GM12878 (cell line): ENCODE data around the gene CSTPP1. TPM values are rescaled to one million over a fixed set of nuclear protein-coding genes. Genes with fewer than 3 reads are reported as not detected.

Experiments
- ATAC-seq: fragments of 200-7000 bp; cut with Tn5 transposase; 3 replicates; pipeline ENCODE4 v1.9.1; 2020; ENCODE audit warnings: mild to moderate bottlenecking, moderate library complexity
- BruUV-seq: library from RNA; stranded (reverse); fragments of 400-500 nt; replicated peaks from 2 replicates; lab custom pipeline; 2021; lab: Mats Ljungman, UMichigan
- CTCF ChIA-PET: fragments of 300-600 bp; sonication (Branson Sonifier 250); formaldehyde crosslinking; extraction: SDS; loops from one replicate; lab custom pipeline; 2021; ENCODE audit warnings: inconsistent platforms; lab: Yijun Ruan, JAX
- POLR2A ChIA-PET: fragments of 350-600 bp; formaldehyde crosslinking; extraction: SDS; loops from one replicate; lab custom pipeline; 2021; ENCODE audit warnings: inconsistent platforms; lab: Charles Lee
- RAD21 ChIA-PET: fragments of 300-600 bp; sonication (Branson Sonifier 250); formaldehyde crosslinking; loops from one replicate; lab custom pipeline; 2023; ENCODE audit warnings: antibody characterized with exemption; ENCODE audit not compliant: unreplicated experiment; lab: Charles Lee
- SMC1A ChIA-PET: fragments of 300-600 bp; sonication (Branson Sonifier 250); formaldehyde crosslinking; loops from one replicate; lab custom pipeline; 2023; ENCODE audit not compliant: unreplicated experiment, uncharacterized antibody; lab: Charles Lee
- DNase-seq: peaks from one replicate; pipeline ENCODE4 v3.0.0-alpha.2; 2011; ENCODE audit warnings: low read depth, low spot score
- FAIRE-seq: peaks from 3 replicates; lab custom pipeline; 2011; peaks lifted over from hg19 to GRCh38; lab: Jason Lieb, UNC
- H2AFZ ChIP-seq: 2 replicates; pipeline ENCODE4 v1.6.0; 2011; ENCODE audit warnings: low read depth, low read length, control low read depth; ENCODE audit not compliant: control insufficient read depth
- H3K27ac ChIP-seq: 2 replicates; pipeline ENCODE4 v1.5.1; 2011; ENCODE audit warnings: control low read depth; ENCODE audit not compliant: control insufficient read depth, insufficient read depth
- H3K27me3 ChIP-seq, 2 experiments: replicated peaks in 1 of 2; 2 replicates each; pipeline versions ENCODE4 v1.6.0 to v1.6.1; 2011; ENCODE audit warnings: low read length in 1 of 2; ENCODE audit not compliant: control insufficient read depth in 2 of 2, insufficient read depth in 2 of 2
- H3K36me3 ChIP-seq, 2 experiments: 2 replicates each; pipeline ENCODE4 v1.5.1; 2011; ENCODE audit warnings: low read length in 1 of 2; ENCODE audit not compliant: control insufficient read depth in 2 of 2, insufficient read depth in 2 of 2
- H3K4me1 ChIP-seq: 2 replicates; pipeline ENCODE4 v1.6.1; 2011; ENCODE audit warnings: mild to moderate bottlenecking, low read length, moderate library complexity, mixed read lengths; ENCODE audit not compliant: control insufficient read depth, insufficient read depth
- H3K4me2 ChIP-seq: 2 replicates; pipeline ENCODE4 v1.6.0; 2011; ENCODE audit warnings: control low read depth; ENCODE audit not compliant: control insufficient read depth, insufficient read depth
- H3K4me3 ChIP-seq: fragments of 200-600 bp; sonication (generic); 2 replicates; pipeline ENCODE4 v1.5.1; 2016
- H3K79me2 ChIP-seq: 2 replicates; pipeline ENCODE4 v1.6.0; 2011; ENCODE audit warnings: low read length; ENCODE audit not compliant: control insufficient read depth, insufficient read depth
- H3K9ac ChIP-seq: 2 replicates; pipeline ENCODE4 v1.8.0; 2011; ENCODE audit warnings: low read length, control low read depth, mixed read lengths; ENCODE audit not compliant: control insufficient read depth, insufficient read depth
- H3K9me3 ChIP-seq: replicated peaks from 3 replicates; pipeline ENCODE4 v1.5.1; 2011; ENCODE audit warnings: mild to moderate bottlenecking, low read length; ENCODE audit not compliant: control insufficient read depth, insufficient read depth
- H4K20me1 ChIP-seq: 2 replicates; pipeline ENCODE4 v1.6.0; 2011; ENCODE audit not compliant: control insufficient read depth, insufficient read depth
- ASH2L ChIP-seq: fragments of 300-600, 200-600 bp; sonication (generic); IDR thresholded peaks from 2 replicates; pipeline ENCODE4 v1.6.1; 2017; ENCODE audit warnings: low read depth, mild to moderate bottlenecking, borderline replicate concordance
- BACH1 ChIP-seq: fragments of 450-650 bp; IDR thresholded peaks from 2 replicates; pipeline ENCODE4 v1.6.1; 2017; ENCODE audit warnings: mild to moderate bottlenecking, borderline replicate concordance
- CBFB ChIP-seq: IDR thresholded peaks from 2 replicates; pipeline ENCODE4 v1.6.1; 2016; ENCODE audit warnings: antibody characterized with exemption, low read depth
- CREB1 ChIP-seq: IDR thresholded peaks from 2 replicates; pipeline ENCODE4 v1.6.1; 2012; ENCODE audit warnings: low read depth, mild to moderate bottlenecking, inconsistent platforms
- GABPA ChIP-seq: IDR thresholded peaks from 2 replicates; pipeline ENCODE4 v1.6.1; 2014; ENCODE audit warnings: antibody characterized with exemption, low read depth, mild to moderate bottlenecking, inconsistent platforms
- GATAD2B ChIP-seq: fragments of 450-650 bp; conservative IDR thresholded peaks from 2 replicates; pipeline ENCODE4 v1.6.1; 2017; ENCODE audit warnings: low read depth, mild to moderate bottlenecking, moderate library complexity
- KAT2A ChIP-seq: conservative IDR thresholded peaks from 2 replicates; pipeline ENCODE4 v1.6.1; 2011; ENCODE audit warnings: low read depth, low read length; ENCODE audit not compliant: control insufficient read depth
- MTA3 ChIP-seq: IDR thresholded peaks from 2 replicates; pipeline ENCODE4 v1.6.1; 2012; ENCODE audit warnings: low read length, inconsistent platforms, borderline replicate concordance
- NR2C2 ChIP-seq: IDR thresholded peaks from 2 replicates; pipeline ENCODE4 v1.6.1; 2011; ENCODE audit warnings: borderline replicate concordance, low read depth; ENCODE audit not compliant: control insufficient read depth, insufficient read length
- POU2F2 ChIP-seq: IDR thresholded peaks from 3 replicates; pipeline ENCODE4 v1.6.1; 2011; ENCODE audit warnings: low read depth, mild to moderate bottlenecking, low read length, borderline replicate concordance
- RB1 ChIP-seq: fragments of 450-650 bp; formaldehyde crosslinking; IDR thresholded peaks from 2 replicates; pipeline ENCODE4 v1.6.1; 2017; ENCODE audit warnings: mild to moderate bottlenecking, borderline replicate concordance
- SRF ChIP-seq, 2 experiments: IDR thresholded peaks; 2 replicates each; pipeline ENCODE4 v1.6.1; 2011; ENCODE audit warnings: low read depth in 2 of 2, low read length in 2 of 2, mild to moderate bottlenecking in 1 of 2, moderate library complexity in 1 of 2
- YY1 ChIP-seq: IDR thresholded peaks from 2 replicates; pipeline ENCODE4 v1.6.1; 2011; ENCODE audit warnings: low read depth, mild to moderate bottlenecking, low read length
- ZNF24 ChIP-seq: fragments of 450-650 bp; IDR thresholded peaks from 2 replicates; pipeline ENCODE4 v1.6.1; 2017; ENCODE audit warnings: antibody characterized with exemption, mild to moderate bottlenecking
- WGBS: methylation state at CpG from one replicate; pipeline ENCODE4 v1.1.6; 2016; ENCODE audit warnings: low lambda C conversion rate; ENCODE audit not compliant: insufficient replicate concordance, insufficient coverage; ENCODE audit errors: missing lambda C conversion rate; 5-methylcytosine and 5-hydroxymethylcytosine counted together
- in situ Hi-C: fragments of 300-500 bp; cut with MboI; formaldehyde crosslinking; loops from 9 replicates; pipeline ENCODE4 v1.14.3; 2018; ENCODE audit warnings: mixed read lengths
- intact Hi-C: fragments of 100-400 bp; cut with micrococcal nuclease; formaldehyde crosslinking; loops from one replicate; pipeline ENCODE4 v1.14.2; 2022; ENCODE audit not compliant: unreplicated experiment
- polyA plus RNA-seq, 11 experiments: library from polyadenylated mRNA; depleted of rRNA in 4 of 11; unstranded in 6 of 11; stranded (reverse) in 5 of 11; fragments of >200 nt; fragmentation: Nextera tagmentation in 4 of 11; fragmentation: Illumina TruSeq in 1 of 11; extraction: Ambion mirVana in 4 of 11; extraction: Trizol in 1 of 11; gene quantifications; 1 replicate in 1 of 11; 2 replicates in 10 of 11; pipeline versions ENCODE4 v1.2.1 to v1.2.3, GENCODE V29; 2011 to 2016; ENCODE audit warnings: inconsistent platforms in 2 of 11, missing spikeins in 2 of 11, low read depth in 1 of 11
- total RNA-seq, 4 experiments: library from RNA; depleted of rRNA in 3 of 4; stranded (reverse); fragments of >200 nt in 3 of 4; fragmentation: Illumina TruSeq in 1 of 4; extraction: Trizol in 1 of 4; gene quantifications; 2 replicates each; pipeline versions ENCODE4 v1.2.1 to v1.2.3, GENCODE V29; 2013 to 2021
- TF ChIP-seq, protein P1 (sequence below): IDR thresholded peaks from 2 replicates; pipeline ENCODE4 v1.6.1; 2012; ENCODE audit warnings: improper control_type of control experiment, low read depth, low read length; ENCODE audit not compliant: insufficient replicate concordance
- TF ChIP-seq, protein P2 (sequence below): fragments of 150-350 bp; IDR thresholded peaks from 2 replicates; pipeline ENCODE4 v1.6.1; 2014; ENCODE audit warnings: mild to moderate bottlenecking, low read depth, low read length

CSTPP1 gene
- total and polyA plus RNA-seq, 10 of the 15 experiments (the other 5 are each of a cell fraction or from before 2014, with no cell fraction given), result 7.1 to 23.4 (median 17.5) TPM

DNA sequence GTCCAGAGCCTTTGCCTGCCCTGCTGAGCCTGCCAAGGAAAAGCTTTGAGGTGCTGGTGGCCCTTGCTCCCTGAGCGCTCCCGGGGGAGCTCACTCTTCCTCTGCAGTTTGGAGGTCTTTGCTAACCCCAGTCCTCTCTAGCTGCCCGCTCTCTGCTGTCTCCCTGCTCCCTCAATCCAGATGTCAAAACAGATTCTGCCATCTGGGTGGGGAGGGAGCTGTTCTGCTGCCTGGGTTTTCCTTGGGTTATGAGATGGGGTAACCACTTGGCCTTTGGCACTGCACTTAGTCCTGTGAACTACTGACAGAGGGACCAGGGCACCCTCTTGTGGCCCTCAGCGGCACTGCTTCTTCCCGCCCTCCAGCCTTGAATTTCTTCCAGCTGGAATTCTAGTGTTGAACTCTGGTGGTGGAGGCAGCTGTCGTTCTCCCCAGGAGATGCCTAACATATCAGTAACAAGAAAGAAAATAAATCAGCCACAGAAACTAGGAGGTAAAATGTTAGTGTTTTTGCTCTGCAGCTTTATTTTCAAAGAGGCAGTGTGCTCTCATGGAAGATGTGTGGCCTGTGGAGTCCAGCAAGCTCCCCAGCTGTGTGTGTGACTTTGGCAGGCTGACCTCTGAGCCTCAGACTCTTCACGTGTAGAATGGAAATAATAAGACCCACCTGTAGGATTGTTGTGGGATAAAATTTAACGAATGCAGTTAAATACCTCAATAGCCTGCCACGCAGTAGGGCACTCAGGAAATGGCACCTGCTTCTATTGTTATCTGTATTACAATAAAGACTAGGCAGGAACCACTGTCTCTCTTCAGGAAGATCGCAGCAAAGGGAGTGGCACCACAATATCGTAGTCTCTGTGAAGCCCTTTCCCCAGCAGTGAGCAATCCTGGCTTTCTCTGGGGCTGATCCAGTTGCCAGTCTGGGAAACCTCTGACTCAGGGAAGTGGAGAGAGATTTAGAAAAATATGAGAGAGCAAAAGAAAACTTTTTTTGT is 216.7 kb downstream of the CSTPP1 start:
- peak; percentile 93 for FAIRE-seq
- no TSS peak for BruUV-seq
- 46% methylated on average over 11 of the region's 11 CpGs for WGBS
- TF ChIP-seq, protein P1, sequence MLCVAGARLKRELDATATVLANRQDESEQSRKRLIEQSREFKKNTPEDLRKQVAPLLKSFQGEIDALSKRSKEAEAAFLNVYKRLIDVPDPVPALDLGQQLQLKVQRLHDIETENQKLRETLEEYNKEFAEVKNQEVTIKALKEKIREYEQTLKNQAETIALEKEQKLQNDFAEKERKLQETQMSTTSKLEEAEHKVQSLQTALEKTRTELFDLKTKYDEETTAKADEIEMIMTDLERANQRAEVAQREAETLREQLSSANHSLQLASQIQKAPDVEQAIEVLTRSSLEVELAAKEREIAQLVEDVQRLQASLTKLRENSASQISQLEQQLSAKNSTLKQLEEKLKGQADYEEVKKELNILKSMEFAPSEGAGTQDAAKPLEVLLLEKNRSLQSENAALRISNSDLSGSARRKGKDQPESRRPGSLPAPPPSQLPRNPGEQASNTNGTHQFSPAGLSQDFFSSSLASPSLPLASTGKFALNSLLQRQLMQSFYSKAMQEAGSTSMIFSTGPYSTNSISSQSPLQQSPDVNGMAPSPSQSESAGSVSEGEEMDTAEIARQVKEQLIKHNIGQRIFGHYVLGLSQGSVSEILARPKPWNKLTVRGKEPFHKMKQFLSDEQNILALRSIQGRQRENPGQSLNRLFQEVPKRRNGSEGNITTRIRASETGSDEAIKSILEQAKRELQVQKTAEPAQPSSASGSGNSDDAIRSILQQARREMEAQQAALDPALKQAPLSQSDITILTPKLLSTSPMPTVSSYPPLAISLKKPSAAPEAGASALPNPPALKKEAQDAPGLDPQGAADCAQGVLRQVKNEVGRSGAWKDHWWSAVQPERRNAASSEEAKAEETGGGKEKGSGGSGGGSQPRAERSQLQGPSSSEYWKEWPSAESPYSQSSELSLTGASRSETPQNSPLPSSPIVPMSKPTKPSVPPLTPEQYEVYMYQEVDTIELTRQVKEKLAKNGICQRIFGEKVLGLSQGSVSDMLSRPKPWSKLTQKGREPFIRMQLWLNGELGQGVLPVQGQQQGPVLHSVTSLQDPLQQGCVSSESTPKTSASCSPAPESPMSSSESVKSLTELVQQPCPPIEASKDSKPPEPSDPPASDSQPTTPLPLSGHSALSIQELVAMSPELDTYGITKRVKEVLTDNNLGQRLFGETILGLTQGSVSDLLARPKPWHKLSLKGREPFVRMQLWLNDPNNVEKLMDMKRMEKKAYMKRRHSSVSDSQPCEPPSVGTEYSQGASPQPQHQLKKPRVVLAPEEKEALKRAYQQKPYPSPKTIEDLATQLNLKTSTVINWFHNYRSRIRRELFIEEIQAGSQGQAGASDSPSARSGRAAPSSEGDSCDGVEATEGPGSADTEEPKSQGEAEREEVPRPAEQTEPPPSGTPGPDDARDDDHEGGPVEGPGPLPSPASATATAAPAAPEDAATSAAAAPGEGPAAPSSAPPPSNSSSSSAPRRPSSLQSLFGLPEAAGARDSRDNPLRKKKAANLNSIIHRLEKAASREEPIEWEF, result no peak
- peak; percentile 73; the same call in 1 of the 2 replicates for TF ChIP-seq YY1
- no peak for TF ChIP-seq BACH1
- TF ChIP-seq, protein P2, sequence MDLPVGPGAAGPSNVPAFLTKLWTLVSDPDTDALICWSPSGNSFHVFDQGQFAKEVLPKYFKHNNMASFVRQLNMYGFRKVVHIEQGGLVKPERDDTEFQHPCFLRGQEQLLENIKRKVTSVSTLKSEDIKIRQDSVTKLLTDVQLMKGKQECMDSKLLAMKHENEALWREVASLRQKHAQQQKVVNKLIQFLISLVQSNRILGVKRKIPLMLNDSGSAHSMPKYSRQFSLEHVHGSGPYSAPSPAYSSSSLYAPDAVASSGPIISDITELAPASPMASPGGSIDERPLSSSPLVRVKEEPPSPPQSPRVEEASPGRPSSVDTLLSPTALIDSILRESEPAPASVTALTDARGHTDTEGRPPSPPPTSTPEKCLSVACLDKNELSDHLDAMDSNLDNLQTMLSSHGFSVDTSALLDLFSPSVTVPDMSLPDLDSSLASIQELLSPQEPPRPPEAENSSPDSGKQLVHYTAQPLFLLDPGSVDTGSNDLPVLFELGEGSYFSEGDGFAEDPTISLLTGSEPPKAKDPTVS, result no peak
- TF ChIP-seq ZNF24, result peak; percentile 65
- TF ChIP-seq MTA3, result no peak
- TF ChIP-seq GABPA, result no peak
- no peak for TF ChIP-seq NR2C2
- TF ChIP-seq CREB1, result 0 out of 2 replicates have a peak, but pooled peaks have one; percentile 29
- peak; percentile 51; the same call in 1 of the 2 replicates for TF ChIP-seq GATAD2B
- TF ChIP-seq KAT2A, result no peak
- TF ChIP-seq CBFB, result no peak
- peak; percentile 51; the same call in 2 of the 3 replicates for TF ChIP-seq POU2F2
- TF ChIP-seq ASH2L, result no peak
- TF ChIP-seq SRF (IDR thresholded peaks at IDR 0.05; ENCODE audit: low read depth in 2 of 2, low read length in 2 of 2), result no peak
- 0 out of 2 replicates have a peak, but pooled peaks have one; percentile 45 for TF ChIP-seq RB1

More for the DNA sequence above, 216.7 kb downstream of the CSTPP1 start:
- no peak overlapping the region for H3K4me3 ChIP-seq
- no peaks in the 10 kb centered on the region for H3K36me3 ChIP-seq
- no peak overlapping the region for H3K4me2 ChIP-seq
- intact Hi-C loops, result loop anchor here (1.0 kb wide), 2 partner anchors 233 to 264 kb away; no protein-coding TSS in a partner anchor
- H3K27ac ChIP-seq, result no peak overlapping the region
- no peak overlapping the region for H2AFZ ChIP-seq
- CTCF ChIA-PET, result interaction anchor here (0.7 to 5.2 kb wide), 57 partner anchors 9 to 511 kb away, joined by 3 to 63 read pairs (median 4); partner anchors contain the start of genes CKAP5, CSTPP1, DDB2 and LRP4
- RAD21 ChIA-PET, result interaction anchor here (0.6 to 2.9 kb wide), 24 partner anchors 10 to 299 kb away, joined by 3 to 29 read pairs (median 4); partner anchors contain the start of genes CSTPP1 and LRP4
- DNase-seq (peak; percentile 7), ATAC-seq (peak; percentile 90)
- H3K79me2 ChIP-seq, result no peaks in the 10 kb centered on the region
- no peak overlapping the region for H3K9ac ChIP-seq
- POLR2A ChIA-PET, result interaction anchor here (0.6 kb wide), 3 partner anchors 83 to 268 kb away, joined by 3 to 9 read pairs (median 4); no protein-coding TSS in a partner anchor
- no peaks in the 10 kb centered on the region for H4K20me1 ChIP-seq
- in situ Hi-C loops, result no loop called here
- H3K4me1 ChIP-seq, result no peaks in the 10 kb centered on the region
- no peaks in the 10 kb centered on the region for H3K9me3 ChIP-seq
- SMC1A ChIA-PET, result interaction anchor here (0.6 to 4.0 kb wide), 27 partner anchors 10 to 327 kb away, joined by 3 to 44 read pairs (median 4); partner anchors contain the start of genes CSTPP1 and LRP4
- no peaks in the 10 kb centered on the region for H3K27me3 ChIP-seq
